Right forelimb (tissue), 1 donor: ENCODE data around the gene WNK4.
"Not testable (repeated sequence)": the region's sequence is repeated elsewhere in the genome, so short reads cannot be mapped to it uniquely, and the experiment has no call there.

Experiments
- DNase-seq: peaks from one replicate; pipeline ENCODE4 v3.0.0-alpha.2; 2018

Gene WNK4

GRCh38 chr17:42779936-42780850, at the start of gene WNK4:
Gene WNK4 (plus strand): TSS chr17:42780610. CDS start chr17:42780699, 89 bp downstream.
- DNase-seq: peak; percentile 69

GRCh38 chr17:42740699-42741098, 39.7 kb upstream of the WNK4 start:
- no peak for DNase-seq

GRCh38 chr17:42742916-42743315, 37.5 kb upstream of the WNK4 start:
- DNase-seq: not testable (repeated sequence)

GRCh38 chr17:42743595-42744282, 36.7 kb upstream of the WNK4 start:
- no peak for DNase-seq

GRCh38 chr17:42744283-42744805, 36.1 kb upstream of the WNK4 start:
- no peak for DNase-seq

- peak; percentile 96 for DNase-seq
Measured at GRCh38 chr17:42744806-42745617, 35.4 kb upstream of the WNK4 start, which contains the start of gene EZH1. Gene EZH1 (minus strand): TSS chr17:42745040. CDS start chr17:42728941, 16,099 bp downstream.

- no peak for DNase-seq
Measured at GRCh38 chr17:42748202-42748907, 32.1 kb upstream of the WNK4 start.

GRCh38 chr17:42748908-42749798, 31.3 kb upstream of the WNK4 start:
- DNase-seq: no peak

GRCh38 chr17:42750739-42751344, 29.6 kb upstream of the WNK4 start:
- DNase-seq: no peak

GRCh38 chr17:42751628-42752027, 28.8 kb upstream of the WNK4 start:
- DNase-seq: no peak

GRCh38 chr17:42754782-42755181, 25.6 kb upstream of the WNK4 start:
- DNase-seq: no peak

- DNase-seq: no peak
Measured at GRCh38 chr17:42759982-42760651, 20.3 kb upstream of the WNK4 start.

GRCh38 chr17:42760652-42761581, 19.5 kb upstream of the WNK4 start, which contains the start of gene RAMP2:
Gene RAMP2 (plus strand): TSS chr17:42761227. CDS start chr17:42761262, 35 bp downstream.
- peak; percentile 78 for DNase-seq

- no peak for DNase-seq
Measured at GRCh38 chr17:42761638-42762037, 18.8 kb upstream of the WNK4 start.

- no peak for DNase-seq
Measured at GRCh38 chr17:42766124-42766523, 14.3 kb upstream of the WNK4 start.

- DNase-seq: no peak
Measured at GRCh38 chr17:42767512-42767911, 12.9 kb upstream of the WNK4 start.

GRCh38 chr17:42768006-42768405, 12.4 kb upstream of the WNK4 start:
- not testable (repeated sequence) for DNase-seq

GRCh38 chr17:42769964-42770363, 10.4 kb upstream of the WNK4 start:
- not testable (repeated sequence) for DNase-seq

GRCh38 chr17:42772945-42773289, 7.5 kb upstream of the WNK4 start:
- no peak for DNase-seq
